ENCODE results near the gene SLC12A3.
A peak's percentile ranks its signal among the peaks of the same experiment; 100 is the strongest.
"Not testable (repeated sequence)": the region's sequence is repeated elsewhere in the genome, so short reads cannot be mapped to it uniquely, and the experiment has no call there.

Gene SLC12A3

DNA sequence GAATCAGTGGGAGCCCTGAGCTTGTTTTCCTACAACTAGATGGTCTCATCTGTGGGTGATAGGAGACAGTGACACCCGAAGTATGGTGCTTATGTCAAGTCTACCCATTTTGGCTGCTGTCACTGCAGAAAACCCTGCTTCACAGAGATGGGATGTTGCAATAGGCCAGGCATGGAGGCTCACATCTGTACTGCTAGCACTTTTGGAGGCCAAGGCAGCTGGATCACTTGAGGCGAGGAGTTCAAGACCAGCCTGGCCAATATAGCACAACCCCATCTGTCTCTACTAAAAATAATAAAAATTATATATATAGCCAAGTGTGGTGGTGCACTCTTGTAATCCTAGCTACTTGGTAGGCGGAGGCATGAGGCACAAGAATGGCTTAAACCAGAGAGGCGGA lies 64.6 kb downstream of the SLC12A3 start:
- no peak for DNase-seq

DNA sequence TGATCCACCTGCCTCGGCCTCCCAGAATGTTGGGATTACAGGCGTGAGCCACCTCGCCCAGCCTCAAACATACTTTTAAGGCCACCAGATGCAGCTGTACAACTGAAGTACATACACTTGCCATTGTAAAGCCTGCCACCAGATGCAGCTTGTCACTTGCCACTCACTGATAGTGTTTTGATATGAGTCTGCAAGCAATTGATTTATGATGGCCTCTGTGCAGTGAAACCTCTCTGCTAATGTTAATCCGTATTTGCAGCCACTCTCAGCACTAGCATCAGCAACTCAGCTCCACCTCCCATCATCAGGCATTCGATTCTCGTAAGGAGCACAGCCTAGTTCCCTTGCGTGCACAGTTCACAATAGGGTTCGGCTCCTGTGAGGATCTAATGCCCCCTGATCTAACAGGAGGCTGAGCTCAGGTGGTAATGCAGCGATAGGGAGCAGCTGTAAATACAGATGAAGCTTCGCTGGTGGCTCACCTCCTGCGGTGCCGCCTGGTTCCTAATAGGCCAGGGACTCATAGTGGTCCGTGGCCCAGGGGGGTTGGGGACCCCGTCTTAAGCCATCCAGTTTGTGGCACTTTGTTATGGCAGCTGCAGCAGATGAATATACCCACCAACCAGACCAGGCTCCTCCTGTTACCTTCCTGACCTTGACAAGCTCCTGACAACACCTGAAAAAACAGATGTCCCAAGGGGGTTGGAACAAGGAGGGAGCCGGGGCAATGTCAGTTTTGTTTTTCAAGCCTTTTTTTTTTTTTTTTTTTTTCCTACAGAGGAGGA lies 65.7 kb downstream of the SLC12A3 start:
- DNase-seq, result no peak

DNA sequence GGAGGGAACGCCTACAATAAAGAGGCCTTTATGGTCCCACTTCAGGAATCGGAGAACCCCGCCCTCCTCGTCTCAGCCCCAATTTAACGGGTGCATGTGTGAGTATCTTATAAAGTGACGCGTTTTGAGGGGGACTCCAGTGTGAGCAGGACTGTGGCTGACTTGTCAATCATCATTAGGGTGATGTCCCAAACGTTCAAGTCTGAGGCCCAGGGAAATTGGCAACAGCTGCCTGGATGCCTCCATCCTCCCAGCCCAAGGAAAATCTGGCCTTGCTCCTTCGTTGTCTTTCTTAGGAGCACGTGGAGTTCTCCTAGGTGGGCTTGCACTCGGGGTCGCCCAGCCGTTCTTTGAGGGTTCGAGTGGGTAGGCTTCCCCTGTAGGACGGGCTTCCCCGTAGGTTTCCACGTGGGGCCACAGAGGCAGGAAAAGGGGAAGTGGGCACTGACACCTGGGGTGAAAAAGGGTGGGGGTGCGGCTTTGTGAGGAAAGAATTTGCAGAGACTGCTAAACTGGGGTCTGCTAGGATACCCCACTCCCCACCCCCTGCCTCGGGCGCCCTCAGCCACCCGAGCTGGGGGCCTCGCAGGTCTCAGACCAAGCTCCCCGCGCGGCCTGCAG lies 66.4 kb downstream of the SLC12A3 start:
- DNase-seq, result no peak

DNA sequence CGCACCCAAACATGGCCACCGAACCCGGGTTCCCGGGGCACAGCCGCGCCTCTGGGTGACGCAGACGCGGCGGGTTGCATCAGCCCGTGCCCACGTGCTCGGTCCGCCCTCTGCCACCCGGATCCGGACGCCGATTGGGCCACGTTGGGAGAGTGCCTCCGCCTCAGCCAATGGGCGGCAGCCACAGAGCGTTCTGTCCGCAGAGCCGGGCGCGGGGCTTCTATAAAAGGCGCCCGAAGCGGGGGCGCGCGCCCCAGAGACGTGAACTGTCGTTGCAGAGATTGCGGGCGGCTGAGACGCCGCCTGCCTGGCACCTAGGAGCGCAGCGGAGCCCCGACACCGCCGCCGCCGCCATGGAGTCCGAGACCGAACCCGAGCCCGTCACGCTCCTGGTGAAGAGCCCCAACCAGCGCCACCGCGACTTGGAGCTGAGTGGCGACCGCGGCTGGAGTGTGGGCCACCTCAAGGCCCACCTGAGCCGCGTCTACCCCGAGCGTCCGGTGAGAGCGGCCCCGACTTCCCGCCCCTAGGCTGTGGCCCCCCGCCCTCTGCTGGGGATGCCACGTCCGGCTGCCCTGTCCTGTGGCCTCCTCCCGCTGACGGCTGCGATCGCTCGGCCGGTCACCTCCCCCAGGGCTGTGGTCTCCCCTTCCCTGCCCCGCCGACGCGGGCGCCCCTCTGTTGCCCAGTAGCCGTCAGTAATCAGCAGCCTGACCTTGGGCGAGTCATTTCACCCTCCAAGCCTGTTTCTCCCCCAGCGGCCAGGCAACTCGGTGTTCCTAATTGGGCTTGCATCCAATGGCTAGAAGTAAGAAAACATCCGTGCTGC lies 67.1 kb downstream of the SLC12A3 start, which contains the start of gene HERPUD1:
Gene HERPUD1 (plus strand): TSS at position 251 of the 829 bp plus-strand sequence. CDS start 103 bp downstream, at position 354.
- peak; percentile 85 for DNase-seq

DNA sequence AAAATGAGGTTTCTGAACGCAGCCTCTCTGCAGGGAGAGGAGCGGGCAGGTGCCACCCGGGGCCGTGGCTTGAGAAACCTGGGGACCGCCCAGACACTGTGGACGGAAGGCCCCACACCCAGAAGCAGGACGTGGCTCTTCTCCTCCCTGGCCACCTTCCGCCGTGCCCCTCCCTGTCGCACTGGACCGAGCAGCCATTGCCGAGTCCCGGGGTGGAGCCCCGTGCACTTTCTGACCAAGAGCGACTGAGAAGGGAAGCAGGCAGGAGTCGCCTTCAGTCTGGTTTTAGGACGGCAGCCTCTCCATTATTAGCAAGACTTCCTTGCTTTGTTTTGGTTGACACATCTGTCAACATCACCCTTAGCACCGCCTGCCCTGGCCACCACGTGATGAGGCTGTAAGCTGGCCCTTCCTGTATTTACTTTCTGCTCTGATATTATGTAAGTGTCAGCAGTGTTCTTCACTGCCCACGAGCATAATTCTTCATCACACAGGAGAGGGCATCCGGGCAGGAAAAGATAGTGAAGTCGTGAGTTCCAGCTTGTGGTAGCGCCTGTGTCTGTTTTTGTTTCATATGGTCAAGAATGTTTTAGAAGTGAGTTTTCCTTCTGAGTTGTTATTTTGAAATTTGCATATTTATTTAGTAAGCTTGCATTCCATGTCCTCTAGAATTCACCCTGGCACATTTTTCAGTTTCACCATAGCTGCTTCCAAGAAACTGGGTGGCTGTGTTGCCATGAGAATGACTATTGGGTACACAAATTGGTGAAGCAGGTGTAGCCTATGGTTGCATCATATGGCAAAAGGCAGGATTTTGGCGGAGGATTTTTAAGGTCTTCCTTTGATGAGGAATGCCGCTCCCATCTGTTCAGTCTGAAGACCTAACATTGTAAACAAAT lies 68.0 kb downstream of the SLC12A3 start:
- DNase-seq, result no peak

DNA sequence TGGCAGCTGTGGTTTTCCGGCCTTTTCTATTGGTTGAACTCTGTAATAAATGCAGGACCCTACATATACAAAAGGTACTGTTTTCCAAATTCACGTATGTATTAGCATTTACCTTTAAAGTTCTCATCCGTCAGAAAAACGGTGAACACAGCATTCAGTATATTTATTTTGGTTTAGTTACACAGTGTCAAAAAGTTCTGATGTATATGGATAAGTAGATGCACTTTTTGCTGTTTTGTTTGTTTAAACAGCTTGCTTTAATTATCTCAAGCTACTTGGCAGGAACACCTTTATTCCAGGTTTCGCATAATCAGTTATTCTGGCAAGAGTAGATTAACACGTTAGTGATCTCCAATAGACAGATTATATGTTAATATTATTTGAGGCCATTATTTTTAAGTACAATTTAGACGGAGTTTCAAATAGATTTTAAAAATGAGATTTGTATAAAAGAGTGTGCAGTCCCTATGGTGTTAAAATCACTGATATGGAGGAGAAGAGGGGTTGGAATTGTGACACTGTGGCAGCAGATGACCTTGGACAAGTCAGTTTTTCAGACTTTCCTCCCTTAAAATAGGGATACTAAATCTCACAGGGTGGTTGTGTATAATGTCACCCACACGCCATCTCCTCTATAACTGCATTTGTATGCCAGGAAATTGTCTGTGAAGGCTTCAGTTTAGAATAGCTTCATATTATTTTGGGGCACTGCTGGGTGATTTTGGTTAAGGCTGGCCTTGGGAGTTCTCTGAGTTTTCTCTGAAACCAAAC lies 69.0 kb downstream of the SLC12A3 start:
- no peak for DNase-seq

DNA sequence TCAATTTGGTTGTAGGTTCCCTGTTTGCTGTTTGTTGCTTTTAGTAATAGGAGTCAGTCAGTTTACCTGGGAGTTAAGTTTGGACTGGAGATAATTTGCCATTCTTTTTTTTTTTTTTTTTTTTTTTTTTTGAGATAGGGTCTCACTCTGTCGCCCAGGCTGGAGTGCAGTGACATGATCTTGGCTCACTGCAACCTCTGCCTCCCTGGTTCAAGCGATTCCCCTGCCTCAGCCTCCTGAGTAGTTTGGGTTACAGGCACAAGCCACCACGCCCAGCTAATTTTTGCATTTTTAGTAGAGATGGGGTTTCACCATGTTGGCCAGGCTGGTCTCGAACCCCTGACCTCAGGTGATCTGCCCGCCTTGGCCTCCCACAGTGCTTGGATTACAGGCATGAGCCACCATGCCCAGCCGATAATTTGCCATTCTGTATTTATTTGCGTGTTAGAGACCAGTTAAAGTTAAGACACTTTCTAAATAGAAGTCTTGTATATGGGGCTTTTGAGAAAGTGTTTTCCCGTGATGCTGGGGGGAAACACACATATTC lies 69.7 kb downstream of the SLC12A3 start:
- not testable (repeated sequence) for DNase-seq

DNA sequence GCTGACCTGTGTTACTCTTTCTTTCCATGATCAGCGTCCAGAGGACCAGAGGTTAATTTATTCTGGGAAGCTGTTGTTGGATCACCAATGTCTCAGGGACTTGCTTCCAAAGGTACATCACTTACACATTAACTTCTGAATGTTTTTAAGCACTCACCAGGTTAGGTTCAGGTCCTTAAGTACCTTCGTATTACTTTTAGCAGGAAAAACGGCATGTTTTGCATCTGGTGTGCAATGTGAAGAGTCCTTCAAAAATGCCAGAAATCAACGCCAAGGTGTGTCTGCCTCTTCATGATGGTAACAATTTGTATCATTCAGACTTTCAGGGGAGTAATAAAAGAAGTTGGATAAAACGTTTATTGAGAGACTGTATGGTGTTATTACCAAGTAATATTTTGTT lies 70.2 kb downstream of the SLC12A3 start:
- no peak for DNase-seq

DNA sequence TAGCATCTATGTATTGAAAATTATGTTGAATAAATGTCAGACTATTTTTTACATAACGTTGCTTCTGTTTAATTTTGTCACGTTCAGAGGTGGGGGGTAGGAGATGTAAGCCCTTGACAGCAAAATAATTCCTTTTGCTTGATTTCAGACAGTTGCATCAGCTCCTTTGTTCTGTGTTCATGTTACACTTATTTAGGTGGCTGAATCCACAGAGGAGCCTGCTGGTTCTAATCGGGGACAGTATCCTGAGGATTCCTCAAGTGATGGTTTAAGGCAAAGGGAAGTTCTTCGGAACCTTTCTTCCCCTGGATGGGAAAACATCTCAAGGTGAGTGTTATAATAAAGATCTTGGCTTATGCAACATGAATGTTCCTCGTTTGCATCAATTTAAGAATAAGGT lies 71.5 kb downstream of the SLC12A3 start:
- DNase-seq, result no peak

DNA sequence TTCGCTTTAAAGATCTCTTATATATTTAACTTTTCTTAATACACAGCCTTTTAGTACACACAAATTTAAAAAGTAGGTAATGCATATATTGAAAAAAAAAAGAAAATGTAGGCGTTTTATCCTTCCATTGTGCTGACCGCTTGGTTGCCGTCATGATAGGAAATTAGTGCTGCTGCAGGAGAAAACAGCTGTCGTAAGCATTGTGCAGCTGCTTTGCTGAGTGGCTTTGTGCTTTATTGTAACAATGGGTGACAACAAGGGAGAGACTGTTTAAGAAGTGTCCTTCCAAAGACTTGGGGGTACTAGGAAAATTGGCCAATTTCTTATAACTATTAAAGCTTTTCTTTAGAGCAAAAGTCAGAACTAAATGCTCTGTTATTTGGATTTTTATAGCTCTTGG lies 71.9 kb downstream of the SLC12A3 start:
- no peak for DNase-seq

DNA sequence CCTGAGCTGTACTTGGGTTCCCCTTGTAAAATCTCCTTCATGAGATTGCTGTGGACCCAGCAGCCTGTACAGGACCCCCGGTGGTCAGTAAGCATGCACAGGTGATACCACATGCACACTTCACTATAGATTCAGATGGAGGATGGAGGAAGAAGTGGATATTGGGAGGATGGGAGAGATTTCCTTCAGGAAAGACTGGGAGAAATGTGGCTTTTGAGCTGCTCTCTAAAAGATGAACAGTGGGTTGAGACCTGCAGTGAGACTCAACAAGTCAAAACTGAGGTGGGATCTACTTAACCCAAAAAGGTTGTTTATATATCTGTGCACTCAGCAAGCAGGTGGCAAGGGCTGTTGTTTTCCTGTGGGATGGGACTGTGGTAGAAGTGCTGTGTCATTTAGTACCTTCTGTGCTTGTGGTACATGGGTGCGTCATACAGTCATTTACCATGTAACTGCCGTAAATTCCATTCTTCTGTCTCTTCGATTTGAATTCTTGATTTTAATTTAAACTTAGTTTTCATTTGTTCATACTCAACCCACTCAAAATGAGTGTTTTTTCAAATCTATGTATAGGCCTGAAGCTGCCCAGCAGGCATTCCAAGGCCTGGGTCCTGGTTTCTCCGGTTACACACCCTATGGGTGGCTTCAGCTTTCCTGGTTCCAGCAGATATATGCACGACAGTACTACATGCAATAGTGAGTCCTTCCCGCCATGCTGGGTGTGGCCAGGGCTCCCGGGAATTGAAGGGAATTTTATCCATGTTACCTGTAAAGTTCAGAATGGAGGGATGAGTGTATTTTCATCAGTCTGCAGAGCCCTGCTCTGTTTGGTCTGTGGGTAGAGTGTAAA lies 73.9 kb downstream of the SLC12A3 start:
- no peak for DNase-seq

DNA sequence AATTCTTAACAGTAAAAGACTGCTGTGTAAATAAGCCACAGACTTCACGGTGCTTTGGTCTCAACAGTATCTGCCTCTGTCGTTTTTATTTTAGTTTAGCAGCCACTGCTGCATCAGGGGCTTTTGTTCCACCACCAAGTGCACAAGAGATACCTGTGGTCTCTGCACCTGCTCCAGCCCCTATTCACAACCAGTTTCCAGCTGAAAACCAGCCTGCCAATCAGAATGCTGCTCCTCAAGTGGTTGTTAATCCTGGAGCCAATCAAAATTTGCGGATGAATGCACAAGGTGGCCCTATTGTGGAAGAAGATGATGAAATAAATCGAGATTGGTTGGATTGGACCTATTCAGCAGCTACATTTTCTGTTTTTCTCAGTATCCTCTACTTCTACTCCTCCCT lies 74.8 kb downstream of the SLC12A3 start:
- no peak for DNase-seq

DNA sequence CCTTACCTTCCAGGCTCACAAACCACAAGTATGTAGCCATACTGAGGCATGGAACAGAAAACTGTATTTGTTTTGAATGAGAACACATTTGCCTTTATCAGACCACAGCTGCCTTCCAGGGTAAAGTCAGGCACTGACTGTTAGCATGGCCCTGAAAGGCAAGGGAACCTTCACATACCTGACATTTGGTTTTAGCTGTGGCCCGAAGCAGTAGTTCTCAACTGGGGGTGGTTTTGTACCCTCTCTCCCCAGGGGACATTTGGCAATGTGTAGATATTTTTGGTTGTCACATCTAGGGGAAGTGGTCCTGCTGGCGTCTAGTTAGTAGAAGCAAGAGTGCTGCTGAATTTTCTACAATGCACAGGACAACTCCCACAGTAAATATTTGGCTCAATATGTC lies 76.1 kb downstream of the SLC12A3 start:
- no peak for DNase-seq

DNA sequence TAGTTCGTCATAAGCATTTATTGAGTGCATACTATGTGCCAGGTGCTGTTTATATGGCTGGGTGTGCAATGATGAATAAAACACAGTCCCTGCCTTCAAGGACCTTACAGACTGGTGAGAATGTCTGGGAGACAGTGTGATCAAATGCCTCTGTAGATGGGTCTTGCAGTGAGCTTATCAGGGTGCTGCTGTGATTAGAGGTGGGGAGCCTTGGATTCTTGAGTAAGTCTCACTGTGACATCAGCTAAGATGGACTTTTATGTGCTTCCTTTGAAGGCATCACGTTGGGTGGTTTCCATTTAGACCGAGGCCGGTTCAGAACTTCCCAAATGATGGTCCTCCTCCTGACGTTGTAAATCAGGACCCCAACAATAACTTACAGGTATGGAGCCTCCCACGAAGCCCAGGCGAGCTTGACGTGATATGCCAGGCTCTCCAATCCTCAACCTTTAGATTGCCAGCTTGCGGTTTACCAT lies 76.9 kb downstream of the SLC12A3 start:
- no peak for DNase-seq

DNA sequence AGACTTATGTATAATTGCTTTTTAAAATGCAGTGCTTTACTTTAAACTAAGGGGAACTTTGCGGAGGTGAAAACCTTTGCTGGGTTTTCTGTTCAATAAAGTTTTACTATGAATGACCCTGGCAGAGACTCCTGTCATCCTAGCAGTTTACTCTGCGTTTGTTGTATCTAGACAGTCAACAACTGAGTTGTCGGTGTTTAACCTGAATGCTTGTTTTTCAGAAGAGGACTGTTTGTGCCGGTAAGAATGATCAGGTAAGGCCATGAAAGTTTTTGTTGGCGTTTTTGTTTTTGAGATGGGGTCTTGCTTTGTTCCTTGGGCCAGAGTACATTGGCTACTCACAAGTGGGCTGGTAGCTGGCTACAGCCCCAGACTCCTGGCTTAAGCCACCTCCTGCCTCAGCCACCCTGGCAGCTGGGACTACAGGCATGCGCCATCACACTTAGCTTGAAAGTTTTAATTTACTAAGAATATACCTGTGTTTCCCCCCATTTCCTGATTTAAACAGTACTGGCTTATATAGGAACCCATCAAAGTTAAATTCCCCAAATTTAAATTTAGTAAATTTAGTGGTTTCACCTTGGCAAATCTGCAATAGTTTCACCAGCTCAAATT lies 78.9 kb downstream of the SLC12A3 start:
- DNase-seq, result no peak

DNA sequence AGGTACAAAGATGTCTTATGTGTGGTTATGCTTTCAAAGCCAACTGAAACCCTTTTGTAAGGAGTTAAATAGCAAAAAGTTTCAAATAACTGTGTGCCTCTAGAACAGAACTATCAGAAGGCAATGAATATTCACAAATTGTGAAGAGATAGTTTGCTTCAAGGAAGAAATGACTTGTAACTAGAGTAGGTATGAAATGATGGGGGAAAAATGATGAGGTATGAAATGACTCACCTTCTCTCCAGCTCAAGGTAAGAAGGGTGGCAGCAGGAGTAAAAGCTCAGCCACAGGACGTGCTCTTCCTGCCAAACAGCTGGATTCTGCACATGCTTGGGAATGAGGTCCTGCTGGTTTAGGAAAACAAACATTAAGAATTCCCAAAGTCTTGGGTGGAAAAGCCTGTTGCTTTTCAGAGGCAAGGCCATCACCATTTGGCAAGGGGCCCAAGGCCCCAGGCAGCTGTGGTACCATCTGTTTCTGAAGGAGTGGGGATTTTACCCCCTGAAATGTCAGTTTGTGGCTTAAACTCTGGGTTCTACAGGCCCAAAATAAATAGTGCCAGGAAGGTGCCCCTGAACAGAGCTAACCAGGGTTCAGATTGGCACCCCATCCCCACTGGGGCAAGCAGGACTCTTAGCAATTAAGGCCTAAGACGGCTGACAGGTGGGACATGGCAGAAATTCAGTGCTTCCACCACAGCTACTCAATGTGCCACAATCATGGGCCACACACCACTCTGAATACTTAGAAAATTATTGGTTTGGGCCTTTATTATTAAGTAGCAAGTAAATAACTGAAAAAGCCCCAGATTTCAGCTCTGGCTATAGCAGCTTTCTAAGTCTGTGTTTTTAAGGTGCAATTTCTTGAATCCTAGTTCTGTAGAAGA lies 80.2 kb downstream of the SLC12A3 start:
- no peak for DNase-seq

DNA sequence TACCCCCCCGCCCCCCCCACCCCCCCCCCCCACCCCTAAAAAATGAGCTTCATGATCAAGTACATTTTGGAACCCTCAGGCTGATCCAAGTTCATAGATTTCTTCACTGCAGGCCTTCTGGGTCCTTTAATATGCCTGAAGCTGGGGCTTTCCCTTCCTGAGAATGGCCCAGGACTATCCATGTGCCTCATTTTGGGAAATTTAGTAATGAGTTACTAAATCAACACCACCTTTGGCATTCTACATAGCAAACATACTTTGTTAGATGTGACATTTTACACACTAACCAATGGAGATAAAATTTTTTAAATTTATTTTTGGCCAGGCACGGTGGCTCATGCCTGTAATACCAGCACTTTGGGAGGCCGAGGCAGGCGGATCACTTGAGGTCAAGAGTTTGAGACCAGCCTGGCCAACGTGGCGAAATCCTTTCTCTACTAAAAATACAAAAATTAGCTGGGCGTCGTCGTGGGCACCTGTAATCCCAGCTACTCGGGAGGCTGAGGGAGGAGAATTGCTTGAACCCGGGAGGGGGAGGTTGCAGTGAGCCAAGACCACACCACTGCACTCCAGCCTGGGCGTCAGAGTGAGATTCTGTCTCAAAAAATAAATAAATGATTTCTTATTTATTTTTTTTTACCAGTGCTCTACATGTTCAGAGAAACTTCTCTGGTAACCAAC lies 81.0 kb downstream of the SLC12A3 start:
- DNase-seq, result no peak
